ENCODE data around the gene SH3BP2.

- TF ChIP-seq POLR2A (IDR thresholded peaks at IDR 0.05): no peak
- TF ChIP-seq POLR2AphosphoS5 (IDR thresholded peaks at IDR 0.05): no peak
- TF ChIP-seq CTCF (IDR thresholded peaks at IDR 0.05): no peak
- no peak for TF ChIP-seq EP300 (IDR thresholded peaks at IDR 0.05)
These were observed 29.8 kb downstream of the SH3BP2 start for GRCh38 chr4:2822461-2823300.
